Measurements from ENCODE around the gene RAD51B. TPM values are rescaled to one million over a fixed set of nuclear protein-coding genes. Genes with fewer than 3 reads are reported as not detected.

The RAD51B gene
- total and polyA plus RNA-seq, 9 of the 15 experiments (the other 6 are each of a cell fraction or from before 2014, with no cell fraction given), result 8.5 to 17.3 (median 11.3) TPM

- TF ChIP-seq ZNF76 (CRISPR knock-in tag; IDR thresholded peaks at IDR 0.05; ENCODE audit: borderline replicate concordance) (no peak), JUND (IDR thresholded peaks at IDR 0.05; ENCODE audit: borderline replicate concordance, low read depth, low read length) (no peak), JUND (tag; IDR thresholded peaks at IDR 0.05; ENCODE audit: borderline replicate concordance, low read depth, low read length) (no peak), ZNF324 (CRISPR knock-in tag; IDR thresholded peaks at IDR 0.05) (no peak), HIVEP1 (CRISPR knock-in tag; IDR thresholded peaks at IDR 0.05) (no peak), RAD51 (IDR thresholded peaks at IDR 0.05; ENCODE audit: borderline replicate concordance, low read depth) (no peak), ZBTB33 (CRISPR knock-in tag; IDR thresholded peaks at IDR 0.05) (no peak), THAP12 (CRISPR knock-in tag; IDR thresholded peaks at IDR 0.05) (no peak)
Measured at GRCh38 chr14:68268719-68269118, 449.1 kb downstream of the RAD51B start (continued).

Measured in K562 (cell line).